Activated T-helper 9 cell treated with anti-CD3 and anti-CD28 coated beads, Interleukin-2, amount 50 U/mL, for 16 hours (primary cell): ENCODE data around the gene RNF166.

Experiments
- DNase-seq: peaks from one replicate; pipeline ENCODE4 v3.0.0-alpha.2; 2020; ENCODE audit warnings: low read depth

Gene RNF166

GRCh38 chr16:88706229-88706964, at the start of gene RNF166, which contains the start of gene CTU2:
Gene RNF166, minus strand, starts transcription at chr16:88706408. Its CDS starts 83 bp downstream, at chr16:88706325.
Gene CTU2, plus strand, starts transcription at chr16:88706503. Its CDS starts 28 bp downstream, at chr16:88706531.
- DNase-seq, result peak; percentile 93

GRCh38 chr16:88754912-88755744, 48.9 kb upstream of the RNF166 start:
- no peak for DNase-seq

GRCh38 chr16:88754109-88754911, 48.1 kb upstream of the RNF166 start:
- DNase-seq, result no peak

GRCh38 chr16:88753602-88754001, 47.4 kb upstream of the RNF166 start:
- DNase-seq, result no peak

GRCh38 chr16:88753191-88753590, 47.0 kb upstream of the RNF166 start:
- DNase-seq, result no peak

GRCh38 chr16:88752386-88753002, 46.3 kb upstream of the RNF166 start:
- DNase-seq, result no peak

GRCh38 chr16:88750854-88751253, 44.6 kb upstream of the RNF166 start:
- DNase-seq, result no peak

GRCh38 chr16:88749358-88749757, 43.1 kb upstream of the RNF166 start:
- DNase-seq, result no peak

- DNase-seq, result no peak
Observed at GRCh38 chr16:88748364-88748763, 42.2 kb upstream of the RNF166 start.

- DNase-seq, result no peak
Observed at GRCh38 chr16:88747588-88748301, 41.5 kb upstream of the RNF166 start.

- DNase-seq, result no peak
Observed at GRCh38 chr16:88746506-88746905, 40.3 kb upstream of the RNF166 start.

- DNase-seq, result no peak
Observed at GRCh38 chr16:88744577-88745521, 38.6 kb upstream of the RNF166 start.

- peak; percentile 66 for DNase-seq
Observed at GRCh38 chr16:88743693-88744576, 37.7 kb upstream of the RNF166 start.

- DNase-seq, result no peak
Observed at GRCh38 chr16:88742896-88743605, 36.8 kb upstream of the RNF166 start.

- no peak for DNase-seq
Observed at GRCh38 chr16:88741368-88741767, 35.2 kb upstream of the RNF166 start.

- DNase-seq, result no peak
Observed at GRCh38 chr16:88740727-88741055, 34.5 kb upstream of the RNF166 start.

GRCh38 chr16:88739977-88740726, 33.9 kb upstream of the RNF166 start:
- no peak for DNase-seq
